Erythroblast (primary cell): ENCODE measurements around the gene AKT1S1.

Experiments used
- GATA1 ChIP-seq: IDR thresholded peaks from 2 replicates; pipeline ENCODE4 v1.6.1; 2011; ENCODE audit warnings: low read depth, mild to moderate bottlenecking, control low read depth, low read length, moderate library complexity
- POLR2A ChIP-seq: IDR thresholded peaks from 2 replicates; pipeline ENCODE4 v1.6.1; 2011; ENCODE audit warnings: mild to moderate bottlenecking, low read length

GRCh38 chr19:49887665-49888509 lies 10.7 kb upstream of the AKT1S1 start:
- TF ChIP-seq POLR2A (no peak), GATA1 (no peak)
